Ovary (tissue), 10 donors: Measurements from ENCODE around the gene PTGES. TPM values are rescaled to one million over a fixed set of nuclear protein-coding genes. Genes with fewer than 3 reads are reported as not detected.
A peak's percentile ranks its signal among the peaks of the same experiment; 100 is the strongest.
"Not testable (repeated sequence)": the region's sequence is repeated elsewhere in the genome, so short reads cannot be mapped to it uniquely, and the experiment has no call there.

Experiments used
- DNase-seq, 5 donors: peaks; one replicate each; pipeline ENCODE4 v3.0.0-alpha.2; 2019 to 2020
- H3K27ac ChIP-seq, 2 donors: fragments of 200-600 bp; one replicate each; pipeline versions ENCODE4 v1.5.1 to v1.8.0; 2019 to 2022
- H3K27me3 ChIP-seq: fragments of 200-600 bp; one replicate; pipeline ENCODE4 v1.8.0; 2022
- H3K36me3 ChIP-seq: fragments of 200-600 bp; sonication (generic); one replicate; pipeline ENCODE4 v1.5.1; 2019
- H3K4me1 ChIP-seq: one replicate; pipeline ENCODE4 v1.8.1; 2013; ENCODE audit warnings: mild to moderate bottlenecking, moderate library complexity; ENCODE audit not compliant: insufficient read depth
- H3K4me3 ChIP-seq: fragments of 200-600 bp; sonication (generic); one replicate; pipeline ENCODE4 v1.5.1; 2017
- H3K9me3 ChIP-seq, 2 donors: fragments of 200-600 bp in 1 of 2; sonication (generic) in 1 of 2; one replicate each; pipeline versions ENCODE4 v1.5.1 to v1.8.1; 2013 to 2019; ENCODE audit warnings: mild to moderate bottlenecking in 1 of 2, moderate library complexity in 1 of 2
- EP300 ChIP-seq: sonication (generic); formaldehyde crosslinking; IDR thresholded peaks from one replicate; pipeline ENCODE4 v1.6.1; 2017; ENCODE audit warnings: antibody characterized with exemption
- POLR2A ChIP-seq: fragments of 450-650 bp; IDR thresholded peaks from one replicate; pipeline ENCODE4 v1.6.1; 2017; ENCODE audit warnings: antibody characterized with exemption, mild to moderate bottlenecking, moderate library complexity
- WGBS, 3 donors: extraction: QIAGEN DNeasy Blood & Tissue Kit in 1 of 3; methylation state at CpG; one replicate each; pipeline versions ENCODE4 v1.1.5 to v1.1.7; 2013 to 2017; 5-methylcytosine and 5-hydroxymethylcytosine counted together
- intact Hi-C, 4 donors: fragments of 100-400 bp; cut with DNase I; formaldehyde crosslinking; loops; one replicate each; pipeline versions ENCODE4 v1.11.0 to v1.15.1; 2022 to 2023
- long read RNA-seq, 3 donors: library from polyadenylated mRNA in 2 of 3; unstranded in 2 of 3; transcript quantifications; one replicate each; pipeline ENCODE4 v2.0.0 and lab custom pipeline, GENCODE V29; 2021 to 2026
- polyA plus RNA-seq, 2 donors: library from polyadenylated mRNA; stranded (reverse); fragments of 200-250 nt in 1 of 2; fragments of 350-450 nt in 1 of 2; fragmentation: Illumina TruSeq in 1 of 2; extraction: RNeasy Lipid Tissue Mini Kit (QIAGEN cat#74804) in 1 of 2; gene quantifications; one replicate each; pipeline ENCODE4 v1.2.3, GENCODE V29; 2013 to 2014
- total RNA-seq, 7 donors: library from RNA; depleted of rRNA in 2 of 7; stranded (reverse); fragments of >200 nt in 2 of 7; fragmentation: NEBNext Ultra II Directional in 3 of 7; extraction: Animal tissue kit (Norgen Biotek cat#: 25700) in 3 of 7; gene quantifications; one replicate each; pipeline versions ENCODE4 v1.1.0 to v1.2.4, GENCODE V29; 2016 to 2023
- TF ChIP-seq, protein P1 (sequence below), 3 donors: fragments of 450-650 bp in 2 of 3; fragments of 200-600 bp in 1 of 3; IDR thresholded peaks; one replicate each; pipeline versions ENCODE4 v1.5.1 to v1.8.0; 2016 to 2022; ENCODE audit warnings: antibody characterized with exemption in 3 of 3, mild to moderate bottlenecking in 1 of 3
- donor health status: DM: no; HTN: no; CAD: no; lungs with moderate emphysema.
- donor health status: DM: no; HTN: no; CAD: no.
- donor health status: Bipolar disorder and iron deficiency.
- donor health status: DM: yes; HTN: yes; CAD: no.
- donor health status: DM: no; HTN: no; CAD: no.
- donor health status: DM: yes; HTN: yes; CAD: no.

The PTGES gene, protein sequence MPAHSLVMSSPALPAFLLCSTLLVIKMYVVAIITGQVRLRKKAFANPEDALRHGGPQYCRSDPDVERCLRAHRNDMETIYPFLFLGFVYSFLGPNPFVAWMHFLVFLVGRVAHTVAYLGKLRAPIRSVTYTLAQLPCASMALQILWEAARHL
- total RNA-seq: 1 to 10 TPM in 4 of 7 donors, under 1 TPM in 3; 0.72 to 5.1 (median 1.6) TPM
- 10 to 100 TPM in 1 of 2 donors, under 1 TPM in 1; 0.63 to 22.6 TPM for polyA plus RNA-seq
- long read RNA-seq, donor 1, transcript PTGES-201 (3 exons, 1,774 nt): major isoform, 12 of 14 reads
- long read RNA-seq, donor 1, partial matches to known transcripts: 0 of 14 reads
- long read RNA-seq, donor 1, other reads (novel, unspliced or antisense): 0 of 14 reads
- long read RNA-seq, donor 2, partial matches to known transcripts: 0 of 2 reads
- long read RNA-seq, donor 2, other reads (novel, unspliced or antisense): 0 of 2 reads
- long read RNA-seq, donor 3, partial matches to known transcripts: 0 of 2 reads
- long read RNA-seq, donor 3, other reads (novel, unspliced or antisense): 1 of 2 reads

DNA sequence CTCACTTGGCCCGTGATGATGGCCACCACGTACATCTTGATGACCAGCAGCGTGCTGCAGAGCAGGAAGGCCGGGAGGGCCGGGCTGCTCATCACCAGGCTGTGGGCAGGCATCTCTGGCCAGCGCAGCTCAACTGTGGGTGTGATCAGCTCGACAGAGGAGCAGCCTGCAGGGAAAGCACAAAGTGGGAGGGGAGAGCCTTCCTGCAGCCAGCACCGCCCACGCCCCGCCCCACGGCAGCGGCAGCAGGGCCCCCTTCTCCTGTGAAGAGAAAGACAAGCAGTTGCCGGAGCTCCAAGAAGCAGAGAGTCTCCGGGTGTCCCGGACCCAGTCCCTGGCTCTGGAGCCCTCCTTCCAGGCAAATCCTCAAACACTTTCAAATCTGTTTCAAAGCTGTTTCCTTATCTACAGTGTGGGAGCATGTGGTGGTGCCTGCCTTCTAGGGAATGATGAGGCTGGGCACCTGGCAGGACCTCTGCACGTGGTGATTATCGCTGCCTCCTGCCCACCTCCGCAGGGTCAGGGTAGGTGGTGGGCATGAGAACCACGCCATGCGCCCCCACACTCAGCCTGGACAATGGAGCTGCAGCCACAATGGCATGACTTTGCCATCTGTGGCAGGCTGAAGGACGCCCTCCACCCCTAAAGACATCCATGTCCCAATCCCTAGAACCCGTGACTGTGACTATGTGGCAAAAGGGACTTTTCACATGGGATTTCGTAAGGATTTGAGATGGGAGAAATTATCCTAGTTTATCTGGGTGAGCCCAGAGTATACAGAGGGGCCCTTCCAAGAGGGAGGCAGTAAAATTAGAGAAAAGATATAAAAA is at the start of gene PTGES:
PTGES (minus strand) TSS at position 143 of the 830 bp plus-strand sequence; CDS start at position 113, 30 bp downstream.
- Histone ChIP-seq H3K36me3 (no peaks in the 10 kb centered on the region), H3K9me3 (no peaks in the 10 kb centered on the region), H3K27me3 (no peaks in the 10 kb centered on the region), H3K4me3 (peak within 1 kb of the TSS; percentile 28), H3K27ac (no peak within 1 kb of the TSS), H3K4me1 (peaks cover 3% of the 10 kb centered on the region)
- DNase-seq: peak; percentile 61 to 76 (median 73)
- intact Hi-C loops: no loop called here
- TF ChIP-seq, protein P1, sequence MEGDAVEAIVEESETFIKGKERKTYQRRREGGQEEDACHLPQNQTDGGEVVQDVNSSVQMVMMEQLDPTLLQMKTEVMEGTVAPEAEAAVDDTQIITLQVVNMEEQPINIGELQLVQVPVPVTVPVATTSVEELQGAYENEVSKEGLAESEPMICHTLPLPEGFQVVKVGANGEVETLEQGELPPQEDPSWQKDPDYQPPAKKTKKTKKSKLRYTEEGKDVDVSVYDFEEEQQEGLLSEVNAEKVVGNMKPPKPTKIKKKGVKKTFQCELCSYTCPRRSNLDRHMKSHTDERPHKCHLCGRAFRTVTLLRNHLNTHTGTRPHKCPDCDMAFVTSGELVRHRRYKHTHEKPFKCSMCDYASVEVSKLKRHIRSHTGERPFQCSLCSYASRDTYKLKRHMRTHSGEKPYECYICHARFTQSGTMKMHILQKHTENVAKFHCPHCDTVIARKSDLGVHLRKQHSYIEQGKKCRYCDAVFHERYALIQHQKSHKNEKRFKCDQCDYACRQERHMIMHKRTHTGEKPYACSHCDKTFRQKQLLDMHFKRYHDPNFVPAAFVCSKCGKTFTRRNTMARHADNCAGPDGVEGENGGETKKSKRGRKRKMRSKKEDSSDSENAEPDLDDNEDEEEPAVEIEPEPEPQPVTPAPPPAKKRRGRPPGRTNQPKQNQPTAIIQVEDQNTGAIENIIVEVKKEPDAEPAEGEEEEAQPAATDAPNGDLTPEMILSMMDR (IDR thresholded peaks at IDR 0.05): no peak
- TF ChIP-seq POLR2A (no peak), EP300 (no peak)
- 11 to 19% (median 11%) methylated on average over 18 to 23 of the region's 23 CpGs for WGBS, 3 donors

DNA sequence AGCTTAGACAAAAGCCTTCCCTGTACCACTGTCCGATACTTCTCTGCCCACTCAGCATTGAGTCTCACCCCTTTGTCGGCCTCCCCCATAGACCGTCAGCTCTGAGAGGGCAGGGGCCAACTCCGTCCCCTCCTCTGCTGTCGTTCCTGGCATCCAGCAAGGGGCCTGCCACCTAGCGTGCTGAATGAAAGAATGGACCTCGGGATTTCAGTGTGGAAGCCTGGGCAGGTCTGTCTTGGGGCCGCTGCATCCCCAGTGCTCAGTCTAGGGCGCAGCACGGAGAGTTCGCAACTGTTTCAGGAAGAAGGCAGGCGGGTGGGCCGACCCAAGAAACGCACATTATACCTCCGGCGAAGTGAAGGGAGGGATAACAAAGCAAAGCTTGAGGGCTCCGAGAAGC is 48.7 kb upstream of the PTGES start:
- intact Hi-C loops: no loop called here
- Histone ChIP-seq H3K4me3 (no peak overlapping the region), H3K27ac (no peak overlapping the region), H3K9me3 (no peaks in the 10 kb centered on the region), H3K27me3 (no peaks in the 10 kb centered on the region), H3K4me1 (no peaks in the 10 kb centered on the region), H3K36me3 (no peaks in the 10 kb centered on the region)
- no peak for DNase-seq
- WGBS, 3 donors: 73 to 81% (median 79%) methylated on average over 17 of the region's 17 CpGs
- TF ChIP-seq EP300: no peak
- no peak for TF ChIP-seq POLR2A
- TF ChIP-seq, protein P1 (IDR thresholded peaks at IDR 0.05): no peak

DNA sequence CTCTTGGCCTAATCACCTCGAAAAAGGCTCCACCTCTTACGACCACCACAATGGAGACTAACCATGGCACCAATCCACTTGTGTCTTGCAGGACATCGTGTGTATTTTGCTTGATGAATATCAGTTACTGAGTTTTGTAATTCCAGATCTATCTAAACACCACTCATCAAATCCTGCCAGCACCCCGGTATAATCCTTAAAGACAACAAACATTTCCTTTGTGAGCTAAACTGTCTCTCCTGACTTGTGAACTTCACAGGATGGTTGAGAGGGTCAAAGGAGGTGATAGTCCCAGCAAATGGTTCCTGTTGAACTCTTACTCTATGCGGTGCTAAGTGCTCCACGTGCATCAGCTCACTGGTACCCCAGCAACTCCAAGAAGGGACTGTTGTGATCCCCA is 46.1 kb upstream of the PTGES start:
- H3K9me3 ChIP-seq: no peaks in the 10 kb centered on the region
- no peaks in the 10 kb centered on the region for H3K36me3 ChIP-seq
- 49 to 66% (median 56%) methylated on average over 6 of the region's 6 CpGs for WGBS, 3 donors
- H3K27me3 ChIP-seq: no peaks in the 10 kb centered on the region
- no peaks in the 10 kb centered on the region for H3K4me1 ChIP-seq
- DNase-seq: no peak
- intact Hi-C loops: no loop called here
- H3K4me3 ChIP-seq: no peak overlapping the region
- TF ChIP-seq, protein P1 (IDR thresholded peaks at IDR 0.05): no peak
- TF ChIP-seq EP300 (no peak), POLR2A (no peak)
- H3K27ac ChIP-seq: no peak overlapping the region

DNA sequence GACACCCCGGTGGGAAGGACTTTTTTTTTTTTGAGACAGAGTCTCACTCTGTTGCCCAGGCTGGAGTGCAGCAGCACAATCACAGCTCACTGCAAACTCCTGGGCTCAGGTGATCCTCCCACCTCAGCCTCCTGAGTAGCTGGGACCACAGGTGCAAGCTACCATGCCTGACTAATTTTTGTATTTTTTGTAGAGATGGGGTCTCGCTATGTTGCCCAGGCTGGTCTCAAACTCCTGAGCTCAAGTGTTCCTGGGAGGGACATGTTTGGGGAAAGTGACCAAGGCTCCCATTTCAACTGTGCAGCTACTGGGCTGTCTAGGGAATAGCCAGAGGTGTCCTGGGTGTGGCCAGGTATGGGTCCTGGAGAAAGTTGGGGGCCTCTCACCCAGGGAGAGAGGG is 43.2 kb upstream of the PTGES start:
- intact Hi-C loops, H3K4me3 ChIP-seq, H3K27ac ChIP-seq, H3K36me3 ChIP-seq, H3K27me3 ChIP-seq, H3K9me3 ChIP-seq, DNase-seq, H3K4me1 ChIP-seq: not testable (repeated sequence)
- WGBS, 3 donors: 76 to 82% (median 80%) methylated on average over 2 of the region's 2 CpGs
